NCI-H446 (cell line): ENCODE results near the gene SNAP29.
"Not testable (repeated sequence)": the region's sequence is repeated elsewhere in the genome, so short reads cannot be mapped to it uniquely, and the experiment has no call there.

Experiments
- DNase-seq, 2 experiments: peaks; one replicate each; lab custom pipeline; 2025; lab: John Stamatoyannopoulos, UW

Gene SNAP29

GRCh38 chr22:20858615-20859416 lies at the start of gene SNAP29, which contains the start of gene PI4KA:
Gene SNAP29, plus strand, starts transcription at chr22:20859007. Its CDS starts 104 bp downstream, at chr22:20859111.
Gene PI4KA, minus strand, starts transcription at chr22:20858811. Its CDS starts 86 bp downstream, at chr22:20858725.
- peak; percentile 98 to 100 for DNase-seq

- DNase-seq, result no peak
Observed at GRCh38 chr22:20809538-20810185, 49.1 kb upstream of the SNAP29 start.

GRCh38 chr22:20810645-20811044 lies 48.2 kb upstream of the SNAP29 start:
- no peak for DNase-seq

GRCh38 chr22:20811171-20811570 lies 47.6 kb upstream of the SNAP29 start:
- DNase-seq, result no peak

GRCh38 chr22:20811971-20812660 lies 46.7 kb upstream of the SNAP29 start:
- no peak for DNase-seq

GRCh38 chr22:20813056-20813455 lies 45.8 kb upstream of the SNAP29 start:
- no peak for DNase-seq

- no peak for DNase-seq
Observed at GRCh38 chr22:20814221-20814808, 44.5 kb upstream of the SNAP29 start.

- no peak for DNase-seq
Observed at GRCh38 chr22:20815477-20816050, 43.2 kb upstream of the SNAP29 start.

GRCh38 chr22:20816559-20816958 lies 42.2 kb upstream of the SNAP29 start:
- no peak for DNase-seq

GRCh38 chr22:20818471-20818870 lies 40.3 kb upstream of the SNAP29 start:
- DNase-seq, result no peak

- no peak for DNase-seq
Observed at GRCh38 chr22:20819471-20819870, 39.3 kb upstream of the SNAP29 start.

GRCh38 chr22:20821717-20822239 lies 37.0 kb upstream of the SNAP29 start:
- not testable (repeated sequence) for DNase-seq

- DNase-seq, result no peak
Observed at GRCh38 chr22:20822240-20822639, 36.6 kb upstream of the SNAP29 start.

- DNase-seq, result no peak
Observed at GRCh38 chr22:20823264-20823663, 35.5 kb upstream of the SNAP29 start.

- DNase-seq, result not testable (repeated sequence)
Observed at GRCh38 chr22:20825216-20825615, 33.6 kb upstream of the SNAP29 start.

- DNase-seq, result no peak
Observed at GRCh38 chr22:20825624-20826023, 33.2 kb upstream of the SNAP29 start.

GRCh38 chr22:20826373-20827152 lies 32.2 kb upstream of the SNAP29 start:
- DNase-seq, result not testable (repeated sequence)

GRCh38 chr22:20829491-20830134 lies 29.2 kb upstream of the SNAP29 start:
- no peak for DNase-seq

GRCh38 chr22:20833225-20833665 lies 25.6 kb upstream of the SNAP29 start:
- no peak for DNase-seq

GRCh38 chr22:20834206-20834605 lies 24.6 kb upstream of the SNAP29 start:
- DNase-seq, result no peak
